Transverse colon (tissue), 4 donors: Measurements from ENCODE around the gene DNAH2.

ENCODE experiments used
- CTCF ChIP-seq, 5 experiments: fragments of 200-600 bp in 3 of 5; fragments of 450-650 bp in 2 of 5; sonication (generic) in 3 of 5; IDR thresholded peaks; 1 replicate in 2 of 5; 2 replicates in 3 of 5; pipeline ENCODE4 v1.5.1; 2016 to 2017; ENCODE audit warnings: antibody characterized with exemption in 5 of 5, inconsistent platforms in 3 of 5, mild to moderate bottlenecking in 2 of 5, moderate library complexity in 1 of 5
- POLR2A ChIP-seq: fragments of 450-650 bp; IDR thresholded peaks from one replicate; pipeline ENCODE4 v1.6.1; 2016; ENCODE audit warnings: antibody characterized with exemption, mild to moderate bottlenecking, moderate library complexity
- POLR2AphosphoS5 ChIP-seq, 3 donors: sonication (generic); formaldehyde crosslinking; IDR thresholded peaks; one replicate each; pipeline ENCODE4 v1.6.1; 2016; ENCODE audit warnings: antibody characterized with exemption in 3 of 3

GRCh38 chr17:7838090-7839075, 120.8 kb downstream of the DNAH2 start:
- TF ChIP-seq CTCF (IDR thresholded peaks at IDR 0.05) (no peak), POLR2A (no peak), POLR2AphosphoS5 (IDR thresholded peaks at IDR 0.05) (no peak)
